Common myeloid progenitor, CD34-positive (primary cell): Measurements from ENCODE around the gene SLC6A6.
"Not testable (repeated sequence)": the region's sequence is repeated elsewhere in the genome, so short reads cannot be mapped to it uniquely, and the experiment has no call there.

Experiments used
- CTCF ChIA-PET: fragments of 350-600 bp; sonication (Branson Sonifier 250); formaldehyde crosslinking; loops from one replicate; lab custom pipeline; 2021; ENCODE audit warnings: antibody characterized with exemption; lab: Charles Lee
- POLR2A ChIA-PET: fragments of 350-600 bp; sonication (Branson Sonifier 250); formaldehyde crosslinking; loops from one replicate; lab custom pipeline; 2021; ENCODE audit warnings: antibody characterized with exemption; lab: Charles Lee
- DNase-seq, 3 donors: peaks; one replicate each; pipeline versions ENCODE4 v3.0.0 to v3.0.0-alpha.2; 2013
- H3K27ac ChIP-seq, 2 experiments: 1 replicate in 1 of 2; 2 replicates in 1 of 2; pipeline ENCODE4 v1.7.0; 2013; ENCODE audit warnings: inconsistent platforms in 2 of 2, low read length in 2 of 2, mild to moderate bottlenecking in 2 of 2, low read depth in 1 of 2, moderate library complexity in 1 of 2; ENCODE audit not compliant: severe bottlenecking in 2 of 2, insufficient read depth in 1 of 2, poor library complexity in 1 of 2
- H3K27me3 ChIP-seq, 5 experiments: replicated peaks in 2 of 5; 1 replicate in 3 of 5; 2 replicates in 2 of 5; pipeline versions ENCODE4 v1.6.1 to v1.7.0; 2013; ENCODE audit warnings: low read length in 4 of 5, mild to moderate bottlenecking in 2 of 5, moderate library complexity in 2 of 5, inconsistent platforms in 1 of 5; ENCODE audit not compliant: insufficient read depth in 5 of 5, control insufficient read depth in 4 of 5
- H3K36me3 ChIP-seq, 4 experiments: 1 replicate in 2 of 4; 2 replicates in 2 of 4; pipeline versions ENCODE4 v1.6.1 to v1.7.0; 2013; ENCODE audit warnings: low read length in 3 of 4, control low read depth in 1 of 4, mild to moderate bottlenecking in 1 of 4; ENCODE audit not compliant: control insufficient read depth in 4 of 4, insufficient read depth in 4 of 4
- H3K4me1 ChIP-seq, 4 experiments: 1 replicate in 3 of 4; 2 replicates in 1 of 4; pipeline versions ENCODE4 v1.6.1 to v1.7.1; 2013; ENCODE audit warnings: low read length in 3 of 4, mild to moderate bottlenecking in 3 of 4, control low read depth in 1 of 4, inconsistent platforms in 1 of 4, moderate library complexity in 1 of 4; ENCODE audit not compliant: control insufficient read depth in 4 of 4, insufficient read depth in 4 of 4; ENCODE audit errors: control extremely low read depth in 1 of 4
- H3K4me3 ChIP-seq, 7 experiments: 1 replicate in 4 of 7; 2 replicates in 3 of 7; pipeline versions ENCODE4 v1.5.1 to v1.7.0; 2013; ENCODE audit warnings: mild to moderate bottlenecking in 7 of 7, low read length in 6 of 7, moderate library complexity in 6 of 7, inconsistent platforms in 2 of 7, low read depth in 2 of 7, control low read depth in 1 of 7; ENCODE audit not compliant: insufficient read depth in 4 of 7, control insufficient read depth in 1 of 7; ENCODE audit errors: extremely low read depth in 1 of 7
- H3K9me3 ChIP-seq, 5 experiments: 1 replicate in 4 of 5; 2 replicates in 1 of 5; pipeline versions ENCODE4 v1.6.1 to v1.7.1; 2013; ENCODE audit warnings: low read length in 4 of 5, mild to moderate bottlenecking in 2 of 5, inconsistent platforms in 1 of 5, low read depth in 1 of 5, moderate library complexity in 1 of 5; ENCODE audit not compliant: control insufficient read depth in 4 of 5, insufficient read depth in 2 of 5; ENCODE audit errors: control extremely low read depth in 1 of 5
- WGBS: methylation state at CpG from one replicate; pipeline ENCODE4 v1.1.5; 2013; ENCODE audit not compliant: insufficient coverage; 5-methylcytosine and 5-hydroxymethylcytosine counted together

The SLC6A6 gene

DNA sequence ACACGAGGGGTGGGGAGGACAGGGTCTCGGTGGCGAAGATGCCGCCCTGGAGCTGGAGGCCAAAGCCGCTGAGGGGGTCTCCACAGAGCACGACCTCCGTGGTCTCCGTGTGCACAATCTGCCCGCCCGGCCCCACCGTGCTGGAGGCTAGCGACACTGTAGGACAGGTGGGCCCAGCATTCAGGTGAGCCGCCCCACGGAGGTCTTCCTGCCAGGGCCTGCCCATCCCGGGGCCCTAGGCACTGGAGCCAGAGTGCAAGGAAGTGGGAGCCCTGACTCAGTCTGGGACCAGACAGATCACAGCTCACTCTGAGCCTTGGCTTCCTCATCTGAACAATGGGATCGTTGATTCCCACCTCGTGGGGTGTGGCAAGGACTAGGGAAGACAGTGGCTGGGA is 111.9 kb downstream of the SLC6A6 start:
- Histone ChIP-seq H3K36me3 (no peaks in the 10 kb centered on the region), H3K4me3 (no peak overlapping the region), H3K9me3 (no peaks in the 10 kb centered on the region), H3K27ac (no peak overlapping the region), H3K27me3 (no peaks in the 10 kb centered on the region), H3K4me1 (no peaks in the 10 kb centered on the region)
- WGBS, result 93% methylated on average over 17 of the region's 17 CpGs
- DNase-seq, result no peak
- ChIA-PET CTCF (interaction anchor here (0.9 to 1.3 kb wide), 2 partner anchors 94 to 116 kb away, joined by 3 read pairs; no protein-coding TSS in a partner anchor), POLR2A (no interaction called here)

- H3K9me3 ChIP-seq, CTCF ChIA-PET, H3K27me3 ChIP-seq, H3K36me3 ChIP-seq, H3K4me1 ChIP-seq, DNase-seq, H3K27ac ChIP-seq, H3K4me3 ChIP-seq, POLR2A ChIA-PET: not testable (repeated sequence)
- WGBS, result 99% methylated on average over 9 of the region's 11 CpGs
Measured at GRCh38 chr3:14515526-14515925, 113.1 kb downstream of the SLC6A6 start.

DNA sequence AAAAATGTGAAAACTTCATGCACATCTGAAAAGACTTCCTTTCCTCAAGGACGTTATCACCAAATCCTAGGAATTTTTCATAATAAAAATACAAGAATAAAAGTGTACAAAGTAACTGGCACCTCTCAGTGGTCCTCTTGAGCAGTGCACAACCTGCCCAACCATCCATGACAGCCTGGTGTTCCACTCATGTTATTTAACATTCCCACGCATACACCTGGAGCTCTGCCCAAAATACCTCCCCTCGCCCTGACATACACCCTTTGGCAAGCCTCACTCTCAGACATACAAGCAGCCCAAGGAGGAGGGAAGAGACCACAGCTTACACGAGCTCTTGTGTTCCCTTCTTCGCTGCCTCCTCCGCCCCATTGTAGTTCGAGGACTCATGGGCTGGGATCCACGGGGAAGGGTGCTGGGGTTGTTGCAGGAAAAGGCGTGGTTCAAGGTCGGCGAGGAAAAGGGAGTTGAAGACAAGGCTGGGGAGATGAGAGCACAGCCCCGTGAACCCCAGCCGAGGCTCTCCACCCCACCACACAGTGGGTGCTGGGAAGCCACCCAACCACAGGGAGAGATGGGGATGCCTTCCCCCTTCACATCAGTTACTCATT is 114.4 kb downstream of the SLC6A6 start:
- DNase-seq, result no peak
- Histone ChIP-seq H3K36me3 (no peaks in the 10 kb centered on the region), H3K4me1 (no peaks in the 10 kb centered on the region), H3K27me3 (peaks cover 0 to 2% (median 0%) of the 10 kb centered on the region in 5 experiments), H3K4me3 (no peak overlapping the region), H3K27ac (no peak overlapping the region), H3K9me3 (no peaks in the 10 kb centered on the region)
- POLR2A ChIA-PET, result no interaction called here
- CTCF ChIA-PET, result no interaction called here
- WGBS, result 92% methylated on average over 7 of the region's 13 CpGs

DNA sequence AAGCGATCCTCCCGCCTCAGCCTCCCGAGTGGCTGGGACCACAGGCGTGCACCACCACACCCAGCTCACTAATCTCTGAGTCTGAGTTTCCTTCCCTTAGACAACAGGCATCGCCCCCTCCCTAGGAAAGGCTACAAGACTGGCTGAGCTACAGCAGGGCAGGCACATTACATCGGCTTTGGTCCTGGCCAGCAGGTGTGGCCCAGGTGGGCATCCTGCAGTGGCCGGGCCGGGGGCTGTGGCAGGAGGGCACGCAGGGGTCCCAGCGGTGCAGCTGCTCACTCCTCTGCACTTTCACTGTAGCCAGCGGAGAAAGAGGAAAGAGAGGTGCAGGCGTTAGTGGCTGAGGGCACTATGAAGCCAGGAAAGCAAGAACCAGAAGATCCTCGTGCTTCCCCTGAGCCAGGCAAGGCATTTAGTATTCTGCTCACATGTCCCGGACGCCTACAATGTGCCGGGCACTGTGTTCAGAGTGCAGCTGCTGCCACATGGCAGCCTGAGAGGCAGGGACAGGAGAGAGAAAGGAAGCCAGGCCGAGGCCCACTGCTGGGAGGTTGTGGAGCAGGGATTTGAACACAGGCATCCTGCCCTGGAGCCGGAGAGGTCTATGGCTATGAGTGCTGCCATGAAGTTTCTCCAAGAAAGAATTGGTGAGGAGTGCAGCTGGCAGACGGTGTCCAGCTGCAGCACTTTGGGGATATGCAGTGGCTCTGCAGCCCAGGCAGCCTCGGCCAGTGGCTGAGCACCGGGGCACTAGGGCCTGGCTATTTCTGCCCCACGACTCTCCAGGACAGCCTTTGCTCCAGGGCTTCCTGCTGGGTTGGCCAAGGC is 115.4 kb downstream of the SLC6A6 start:
- Histone ChIP-seq H3K4me3 (no peak overlapping the region), H3K9me3 (no peaks in the 10 kb centered on the region), H3K4me1 (no peaks in the 10 kb centered on the region), H3K36me3 (no peaks in the 10 kb centered on the region), H3K27me3 (peaks cover 0 to 2% (median 0%) of the 10 kb centered on the region in 5 experiments), H3K27ac (no peak overlapping the region)
- no peak for DNase-seq
- WGBS, result 94% methylated on average over 17 of the region's 22 CpGs
- ChIA-PET CTCF (interaction anchor here (3.1 kb wide), 1 partner anchor 8 kb away, joined by 17 read pairs; no protein-coding TSS in a partner anchor), POLR2A (interaction anchor here (0.6 kb wide), 1 partner anchor 104 kb away, joined by 3 read pairs; no protein-coding TSS in a partner anchor)

DNA sequence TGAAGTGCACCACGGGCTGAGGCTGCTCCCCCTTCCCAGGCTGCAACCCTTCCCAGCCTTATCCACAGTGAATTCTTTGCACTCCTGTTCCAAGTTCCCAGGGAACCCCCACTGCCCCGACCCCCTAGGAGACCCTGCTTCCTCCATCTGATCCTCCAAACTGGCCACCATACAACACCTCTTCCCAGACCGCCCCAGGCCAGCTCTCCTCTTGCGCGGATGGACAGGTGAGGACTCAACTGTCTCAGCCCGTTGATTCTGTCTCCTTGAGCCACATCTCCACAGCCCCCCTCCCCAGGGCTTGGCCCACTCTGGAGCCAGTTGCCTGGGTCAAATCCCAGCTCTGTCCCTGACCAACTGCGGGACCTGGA is 116.0 kb downstream of the SLC6A6 start:
- ChIA-PET CTCF (interaction anchor here (3.1 kb wide), 1 partner anchor 8 kb away, joined by 17 read pairs; no protein-coding TSS in a partner anchor), POLR2A (no interaction called here)
- Histone ChIP-seq H3K27me3 (peaks cover 0 to 2% (median 0%) of the 10 kb centered on the region in 5 experiments), H3K9me3 (no peaks in the 10 kb centered on the region), H3K27ac (no peak overlapping the region), H3K4me1 (no peaks in the 10 kb centered on the region), H3K4me3 (no peak overlapping the region), H3K36me3 (no peaks in the 10 kb centered on the region)
- no peak for DNase-seq
- WGBS, result 88% methylated on average over 7 of the region's 7 CpGs

DNA sequence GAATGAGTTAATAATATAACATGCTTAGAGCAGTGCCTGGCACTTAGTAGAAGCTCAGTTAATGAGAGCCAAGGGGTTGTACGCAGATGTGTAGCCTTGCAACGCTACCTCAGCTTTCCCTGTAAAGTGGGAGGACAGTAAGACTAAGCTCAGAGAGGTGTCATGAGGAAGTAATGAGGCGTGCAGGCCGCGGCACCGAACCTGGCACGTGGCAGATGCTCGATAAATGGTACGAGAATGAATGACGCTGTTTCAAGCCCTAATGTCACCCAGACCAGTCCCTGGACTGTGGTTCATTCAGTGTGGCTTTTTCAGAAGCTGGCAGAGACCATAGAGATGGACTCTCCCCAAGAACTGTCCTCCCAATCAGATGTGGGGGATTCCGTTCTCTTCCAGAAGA is 116.5 kb downstream of the SLC6A6 start:
- ChIA-PET CTCF (interaction anchor here (3.1 kb wide), 1 partner anchor 9 kb away, joined by 17 read pairs; no protein-coding TSS in a partner anchor), POLR2A (no interaction called here)
- H3K27me3 ChIP-seq, result peaks cover 0 to 2% (median 0%) of the 10 kb centered on the region in 5 experiments
- H3K4me3 ChIP-seq, result no peak overlapping the region
- H3K4me1 ChIP-seq, result no peaks in the 10 kb centered on the region
- no peak overlapping the region for H3K27ac ChIP-seq
- WGBS, result 92% methylated on average over 8 of the region's 11 CpGs
- DNase-seq, result no peak
- no peaks in the 10 kb centered on the region for H3K9me3 ChIP-seq
- H3K36me3 ChIP-seq, result no peaks in the 10 kb centered on the region

DNA sequence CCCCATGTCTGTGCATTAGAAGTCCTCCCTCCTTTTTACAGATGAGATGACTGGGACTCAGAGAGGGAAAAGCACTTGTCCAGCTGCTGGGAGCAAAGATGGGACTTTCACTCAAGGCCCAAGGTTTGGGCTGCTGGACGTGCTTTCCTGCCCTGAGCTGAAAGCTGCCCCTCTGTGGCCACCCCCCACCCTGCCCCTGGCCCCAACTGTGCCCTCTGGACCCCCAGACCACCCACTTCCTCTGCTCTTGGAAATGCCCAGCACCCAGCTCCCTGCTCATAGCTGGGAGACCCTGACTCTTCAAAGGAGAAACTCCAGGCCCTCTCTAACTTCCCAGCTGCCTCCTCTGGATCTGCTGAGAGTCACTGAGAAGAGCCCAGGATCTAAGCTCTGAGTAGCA is 117.0 kb downstream of the SLC6A6 start:
- Histone ChIP-seq H3K9me3 (no peaks in the 10 kb centered on the region), H3K4me1 (no peaks in the 10 kb centered on the region), H3K27me3 (peaks cover 0 to 2% (median 0%) of the 10 kb centered on the region in 5 experiments), H3K27ac (no peak overlapping the region), H3K4me3 (no peak overlapping the region), H3K36me3 (no peaks in the 10 kb centered on the region)
- DNase-seq, result no peak
- no CpG with 5 or more reads among the region's 1 CpG for WGBS
- POLR2A ChIA-PET, result no interaction called here
- CTCF ChIA-PET, result interaction anchor here (3.1 kb wide), 1 partner anchor 9 kb away, joined by 17 read pairs; no protein-coding TSS in a partner anchor
